Measurements from ENCODE around the gene SPATA7.

SPATA7 gene

DNA sequence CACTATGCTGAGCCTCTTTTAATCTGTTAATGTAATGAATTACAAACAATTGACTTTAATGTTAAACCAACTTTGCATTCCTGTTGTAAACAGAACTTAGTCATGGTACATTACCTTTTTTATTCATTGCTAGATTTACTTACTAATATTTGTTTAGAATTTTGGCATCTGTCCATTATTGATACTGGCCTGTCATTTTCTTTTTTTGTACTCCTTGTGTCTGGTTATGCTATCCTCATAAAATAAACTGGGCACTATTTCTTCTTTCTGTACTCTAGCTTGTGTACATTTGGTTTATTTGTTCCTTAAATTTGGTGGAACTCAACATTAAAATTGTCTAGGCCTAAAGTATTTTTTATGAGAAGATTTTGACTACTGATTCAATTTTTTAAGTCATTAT lies 32.1 kb downstream of the SPATA7 start:
- no peak for DNase-seq (ENCODE audit: low read depth)

DNA sequence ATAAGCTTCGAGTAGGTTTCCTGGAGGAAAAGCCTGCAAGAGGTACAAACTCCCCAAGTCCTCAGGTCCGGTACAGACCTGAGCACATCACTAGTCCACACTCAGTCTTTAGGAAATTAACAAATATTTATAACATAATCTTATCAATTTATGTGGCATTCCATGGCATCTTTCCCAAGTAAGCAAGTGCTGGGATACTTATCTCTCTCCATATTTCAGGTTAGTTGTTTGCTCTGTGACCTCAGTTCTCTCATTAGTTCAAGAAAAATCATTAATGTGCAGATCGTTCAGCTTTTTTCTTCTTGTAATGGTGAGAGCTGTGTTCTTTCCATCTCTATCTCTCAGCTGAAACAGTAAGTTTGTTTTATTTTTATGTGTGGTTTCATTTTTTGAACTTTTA lies 34.7 kb downstream of the SPATA7 start:
- DNase-seq (ENCODE audit: low read depth): no peak

DNA sequence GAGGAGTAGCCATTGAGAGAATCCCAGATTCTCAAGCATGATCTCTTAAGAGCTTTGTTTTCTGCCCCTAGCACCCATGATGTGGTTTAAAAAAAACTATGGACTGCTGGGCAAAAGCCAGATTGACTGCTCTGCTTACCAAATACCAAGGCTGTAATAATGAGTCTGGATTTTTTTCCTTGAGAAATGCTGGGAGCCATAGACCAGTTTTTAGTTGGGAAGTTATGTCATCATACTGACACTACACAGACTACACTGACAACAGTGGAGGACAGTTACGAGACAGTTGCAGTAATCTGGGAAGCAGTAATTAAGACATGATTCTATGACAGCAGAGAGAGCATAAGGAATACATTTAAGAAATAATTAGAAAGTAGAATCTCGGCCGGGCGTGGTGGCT lies 35.8 kb downstream of the SPATA7 start:
- no peak for DNase-seq (ENCODE audit: low read depth)

DNA sequence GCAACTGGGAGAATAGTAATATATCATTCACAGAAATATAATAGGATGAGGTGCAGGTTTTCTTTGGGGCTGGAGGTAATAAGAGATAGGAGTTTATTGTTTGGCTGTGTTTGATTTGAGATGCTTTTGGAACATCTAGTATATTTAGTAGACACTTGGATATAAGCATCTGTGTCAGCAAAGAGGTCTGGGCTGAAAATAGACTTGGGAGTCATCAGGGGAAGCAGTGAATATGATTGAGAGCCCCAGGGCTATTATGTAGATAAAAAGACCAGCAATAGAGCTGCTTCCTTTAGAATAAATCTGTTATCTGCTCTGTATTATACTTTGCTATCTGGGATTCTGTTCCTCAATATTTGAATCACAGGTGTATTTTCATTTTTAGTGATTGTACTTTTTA lies 36.6 kb downstream of the SPATA7 start:
- DNase-seq (ENCODE audit: low read depth): no peak

DNA sequence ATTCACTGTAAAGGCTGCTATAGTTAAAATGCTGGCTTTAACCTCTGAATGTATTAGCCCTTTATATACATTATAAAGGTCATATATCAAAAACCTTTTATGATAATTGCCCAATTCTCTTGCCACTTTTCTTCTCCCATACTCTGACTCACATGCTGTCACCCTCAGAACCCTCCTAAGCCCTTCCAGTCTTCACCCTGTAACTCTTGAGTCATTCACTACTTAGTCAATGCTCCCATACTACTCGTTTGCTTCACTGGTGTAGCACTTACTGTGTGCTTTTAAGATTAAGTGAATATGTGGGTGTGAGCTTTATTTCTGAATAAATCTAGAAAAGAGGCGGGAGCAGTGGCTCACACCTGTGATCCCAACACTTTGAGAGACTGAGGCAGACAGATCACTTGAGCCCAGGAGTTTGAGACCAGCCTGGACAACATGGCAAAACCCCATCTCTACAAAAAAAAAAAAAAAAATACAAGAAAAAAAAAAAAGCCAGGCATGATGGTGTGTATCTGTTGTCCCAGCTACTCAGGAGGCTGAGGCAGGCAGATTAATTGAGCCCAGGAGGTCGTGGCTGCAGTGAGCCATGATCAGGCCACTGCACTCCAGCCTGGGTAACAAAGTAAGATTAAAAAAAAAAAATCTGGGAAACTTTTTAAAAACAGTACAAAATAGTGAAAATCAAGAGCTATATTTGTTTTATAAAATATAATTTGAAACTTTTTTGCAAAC lies 37.6 kb downstream of the SPATA7 start:
- no peak for DNase-seq (ENCODE audit: low read depth)

DNA sequence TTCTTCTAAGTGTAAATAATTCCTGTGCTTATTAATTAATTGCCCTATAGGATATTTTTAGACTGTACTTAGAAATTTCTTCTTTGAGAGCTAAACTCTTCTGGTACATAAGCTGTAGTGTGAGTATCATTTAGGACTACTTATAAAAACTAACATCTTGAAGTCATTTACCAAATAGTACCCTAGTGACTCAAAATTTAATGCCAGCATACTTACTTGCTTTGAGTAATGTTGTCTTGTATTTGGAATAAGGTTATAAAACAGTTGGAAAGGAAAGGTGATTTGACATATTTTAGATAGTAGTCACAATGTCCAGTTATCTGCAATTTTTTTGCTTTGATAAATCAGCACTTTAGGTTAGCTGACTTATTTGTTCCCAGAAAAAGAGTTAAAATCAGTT lies 39.1 kb downstream of the SPATA7 start:
- no peak for DNase-seq (ENCODE audit: low read depth)

DNA sequence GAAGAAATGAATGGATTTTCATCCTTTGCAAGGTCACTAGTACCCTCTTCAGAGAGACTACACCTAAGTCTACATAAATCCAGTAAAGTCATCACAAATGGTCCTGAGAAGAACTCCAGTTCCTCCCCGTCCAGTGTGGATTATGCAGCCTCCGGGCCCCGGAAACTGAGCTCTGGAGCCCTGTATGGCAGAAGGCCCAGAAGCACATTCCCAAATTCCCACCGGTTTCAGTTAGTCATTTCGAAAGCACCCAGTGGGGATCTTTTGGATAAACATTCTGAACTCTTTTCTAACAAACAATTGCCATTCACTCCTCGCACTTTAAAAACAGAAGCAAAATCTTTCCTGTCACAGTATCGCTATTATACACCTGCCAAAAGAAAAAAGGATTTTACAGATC lies 40.8 kb downstream of the SPATA7 start:
- DNase-seq (ENCODE audit: low read depth): no peak

DNA sequence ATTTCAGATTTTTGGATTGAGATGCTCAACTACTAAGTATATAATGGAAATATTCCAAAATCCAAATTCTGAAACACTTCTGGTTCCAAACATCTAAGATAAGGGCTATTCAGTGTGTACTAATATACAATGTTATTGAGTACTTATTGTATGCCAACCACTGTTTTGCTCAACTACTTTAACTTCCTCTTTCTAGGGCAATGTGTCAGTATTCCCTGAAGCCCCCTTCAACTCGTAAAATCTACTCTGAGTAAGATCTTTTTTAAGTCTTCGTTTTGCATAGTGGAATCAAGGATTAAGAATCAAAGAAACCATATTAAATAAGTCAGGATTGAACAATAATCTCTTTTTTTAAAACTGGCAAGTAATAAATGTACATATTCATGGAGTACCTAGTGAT lies 45.5 kb downstream of the SPATA7 start:
- no peak for DNase-seq (ENCODE audit: low read depth)

DNA sequence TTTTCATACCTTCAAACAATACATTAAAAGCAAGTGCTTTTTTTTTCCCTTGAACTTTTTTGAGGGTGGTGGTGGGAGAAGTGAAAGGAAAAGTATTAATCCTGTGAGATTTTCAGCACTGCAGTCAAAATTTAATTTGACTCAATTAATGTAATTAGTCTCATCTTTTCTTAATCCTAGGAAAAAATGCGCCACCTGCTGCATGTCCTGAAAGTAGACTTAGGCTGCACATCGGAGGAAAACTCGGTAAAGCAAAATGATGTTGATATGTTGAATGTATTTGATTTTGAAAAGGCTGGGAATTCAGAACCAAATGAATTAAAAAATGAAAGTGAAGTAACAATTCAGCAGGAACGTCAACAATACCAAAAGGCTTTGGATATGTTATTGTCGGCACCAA lies 52.2 kb downstream of the SPATA7 start:
- DNase-seq (ENCODE audit: low read depth): no peak

DNA sequence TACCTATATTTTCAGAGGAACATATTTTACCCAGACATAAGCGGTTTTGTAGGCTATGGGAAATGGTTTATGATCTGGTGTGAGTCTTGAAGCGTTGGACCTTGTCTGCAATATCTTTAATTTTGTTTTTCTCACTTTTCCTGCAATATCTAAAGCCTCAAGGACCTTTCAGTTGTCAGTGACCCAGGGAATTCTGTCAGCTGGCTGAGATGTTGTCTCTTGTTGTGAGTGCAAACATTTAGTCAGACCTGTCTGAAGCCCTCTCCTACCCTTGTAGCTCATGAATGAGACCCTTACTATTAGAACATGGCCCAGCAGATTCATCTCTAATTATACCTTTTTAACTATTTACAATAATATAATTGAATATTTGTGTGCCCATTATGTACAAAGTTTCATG lies 53.6 kb downstream of the SPATA7 start:
- no peak for DNase-seq (ENCODE audit: low read depth)

DNA sequence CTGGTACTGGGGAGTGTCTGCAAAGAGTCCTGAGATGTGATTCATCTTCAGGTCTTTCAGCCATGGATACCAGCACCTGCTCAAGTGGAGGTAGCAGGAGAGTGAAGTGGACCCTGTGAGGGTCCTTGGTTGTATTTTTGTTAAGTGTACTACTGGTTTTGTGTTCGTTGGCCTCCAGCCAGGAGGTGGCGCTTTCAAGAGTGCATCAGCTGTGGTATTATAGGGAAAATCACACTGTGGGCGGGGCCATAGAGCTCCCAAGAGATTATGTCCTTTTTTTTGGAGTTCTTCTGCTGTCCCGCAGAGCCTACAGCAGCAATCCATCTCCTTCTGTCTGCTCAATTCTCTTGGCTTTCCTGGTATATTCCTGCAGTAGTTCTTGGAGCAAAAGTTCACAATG lies 66.8 kb downstream of the SPATA7 start:
- no peak for DNase-seq (ENCODE audit: low read depth)

DNA sequence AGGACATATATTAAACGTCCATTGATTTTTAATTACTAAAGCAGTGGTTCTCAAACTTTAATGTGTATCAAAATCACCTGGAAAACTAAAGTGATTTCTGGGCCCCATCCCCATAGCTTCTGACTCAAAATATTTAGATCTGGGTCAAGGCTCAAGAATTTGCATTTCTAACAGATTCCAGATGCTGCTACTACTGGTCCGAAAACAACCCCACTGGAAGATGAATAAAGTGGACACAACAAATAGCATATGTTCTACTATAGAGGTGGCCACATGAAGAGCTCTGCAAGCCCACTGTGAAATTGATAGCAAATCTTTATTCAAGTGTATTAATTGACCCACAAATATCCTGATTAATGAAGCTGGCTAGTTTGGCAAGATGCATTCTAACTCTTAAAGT lies 69.4 kb downstream of the SPATA7 start:
- no peak for DNase-seq (ENCODE audit: low read depth)

DNA sequence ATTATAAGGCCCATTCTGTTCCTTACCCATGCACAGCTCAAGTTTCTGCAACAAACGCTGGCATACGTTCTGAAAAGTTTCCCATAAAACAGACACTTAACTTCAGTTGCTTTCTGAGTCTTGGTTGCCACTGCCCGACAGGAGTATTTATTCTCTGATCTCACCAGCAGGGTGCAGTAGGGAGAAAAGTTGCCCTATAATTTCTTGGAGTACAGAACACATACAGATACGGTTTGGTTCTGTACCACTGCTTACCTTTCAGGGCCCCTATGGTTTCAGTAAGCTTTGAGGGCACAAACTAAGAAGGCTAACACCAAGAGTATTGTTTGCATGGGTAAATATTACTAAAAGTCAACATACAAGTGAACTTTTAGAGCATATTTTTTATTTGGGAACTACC lies 77.9 kb downstream of the SPATA7 start:
- DNase-seq (ENCODE audit: low read depth): no peak

DNA sequence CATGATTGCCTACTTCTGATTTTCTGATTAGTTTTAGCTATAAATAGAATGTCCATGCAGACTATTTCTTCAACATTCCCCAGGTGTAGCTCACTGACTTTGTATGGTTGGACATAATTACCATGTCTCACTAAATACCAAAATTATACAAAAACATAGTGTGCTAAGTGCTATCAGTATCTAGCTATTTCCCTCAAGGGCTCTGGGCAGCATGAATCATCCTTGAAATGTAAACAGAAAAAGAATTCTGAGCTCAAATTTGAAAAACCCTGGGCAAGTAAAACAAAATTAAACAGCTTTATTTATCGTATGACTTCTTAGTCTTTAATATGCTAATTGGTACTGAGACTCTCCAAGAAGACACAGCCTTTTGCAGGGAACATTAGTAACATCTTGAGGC lies 82.9 kb downstream of the SPATA7 start:
- no peak for DNase-seq (ENCODE audit: low read depth)

DNA sequence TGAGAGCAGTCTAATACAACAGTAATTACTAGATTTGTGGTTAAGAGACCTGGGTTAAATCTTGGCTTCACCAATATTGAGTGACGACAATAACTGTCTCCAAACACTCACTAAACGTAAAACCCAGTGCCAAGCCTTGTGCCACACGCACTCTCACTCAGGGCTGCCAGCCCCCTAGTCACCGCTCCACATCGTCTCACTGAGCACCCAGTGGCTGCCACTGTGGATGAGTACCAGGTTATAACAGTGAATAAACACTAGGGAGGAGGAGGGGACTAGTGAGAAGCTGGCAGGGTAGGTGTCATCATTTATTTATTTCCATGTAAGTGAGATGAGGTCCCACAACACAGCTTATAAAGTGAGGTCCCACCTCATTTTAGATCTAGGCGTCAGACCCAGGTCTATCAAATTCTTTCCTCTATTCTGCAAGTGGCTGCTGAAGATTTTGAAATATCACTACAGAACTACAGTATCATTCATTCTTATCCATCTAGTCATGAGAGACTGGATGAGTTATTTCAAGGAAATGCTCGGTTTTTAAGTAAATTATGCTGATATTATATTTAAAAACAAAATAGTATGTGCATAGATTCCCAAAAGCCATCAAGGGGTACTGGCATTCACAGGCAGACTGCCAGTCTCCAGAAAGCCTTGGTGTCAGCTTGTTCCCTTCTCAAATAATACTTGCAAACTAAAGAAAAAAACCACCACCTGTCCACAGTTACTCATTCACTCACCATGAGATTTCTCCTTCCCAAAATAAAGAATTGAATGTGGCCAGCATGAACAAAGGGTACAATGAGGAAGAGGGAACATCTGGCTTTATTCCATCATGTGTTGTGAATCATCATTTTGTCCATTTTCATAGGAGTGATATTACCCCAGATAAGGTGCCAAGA lies 85.3 kb downstream of the SPATA7 start:
- no peak for DNase-seq (ENCODE audit: low read depth)

DNA sequence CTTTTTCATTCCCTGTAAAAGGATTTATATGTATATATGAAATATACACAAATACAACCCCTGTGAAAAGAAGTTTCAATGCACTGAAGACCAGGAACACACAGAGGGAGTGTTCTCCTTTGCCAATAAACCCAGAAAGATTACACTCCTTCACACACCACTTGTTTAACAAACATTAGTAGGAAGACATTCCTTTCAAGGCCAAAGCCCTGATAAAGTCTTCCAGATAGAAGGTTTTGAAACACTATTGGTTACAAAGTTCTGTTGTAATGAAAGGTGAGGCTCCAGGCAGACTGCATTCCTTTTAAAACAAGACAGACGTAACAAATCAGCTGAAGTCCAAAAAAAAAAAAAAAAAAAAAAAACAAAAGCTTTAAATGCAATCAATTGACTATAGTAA lies 88.3 kb downstream of the SPATA7 start:
- no peak for DNase-seq (ENCODE audit: low read depth)

DNA sequence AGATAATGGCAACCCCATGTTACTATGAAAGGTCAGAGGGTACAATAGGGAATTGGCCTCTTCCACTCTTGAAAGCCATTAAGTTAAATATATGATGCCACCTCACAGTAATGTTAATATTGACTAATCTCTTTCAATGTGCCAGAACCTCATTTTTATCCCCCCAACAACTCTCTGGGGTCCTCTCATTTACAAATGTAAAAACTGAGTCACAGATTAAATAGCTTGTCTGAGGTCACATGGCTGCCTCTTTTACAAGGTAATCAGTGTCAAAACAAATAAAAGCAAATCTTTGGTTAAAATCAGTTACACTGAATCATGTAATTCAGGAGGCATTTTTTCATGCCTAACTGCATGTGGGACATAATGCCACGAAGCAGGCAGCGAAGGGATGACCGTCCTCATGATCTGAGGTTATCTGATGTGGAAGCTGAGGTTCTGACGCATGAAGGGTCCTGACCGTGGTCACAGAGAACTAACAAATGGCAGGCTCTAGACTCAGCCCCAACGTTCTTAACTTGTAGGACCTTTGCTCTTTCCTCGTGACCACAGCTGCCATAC lies 90.8 kb downstream of the SPATA7 start:
- no peak for DNase-seq (ENCODE audit: low read depth)

DNA sequence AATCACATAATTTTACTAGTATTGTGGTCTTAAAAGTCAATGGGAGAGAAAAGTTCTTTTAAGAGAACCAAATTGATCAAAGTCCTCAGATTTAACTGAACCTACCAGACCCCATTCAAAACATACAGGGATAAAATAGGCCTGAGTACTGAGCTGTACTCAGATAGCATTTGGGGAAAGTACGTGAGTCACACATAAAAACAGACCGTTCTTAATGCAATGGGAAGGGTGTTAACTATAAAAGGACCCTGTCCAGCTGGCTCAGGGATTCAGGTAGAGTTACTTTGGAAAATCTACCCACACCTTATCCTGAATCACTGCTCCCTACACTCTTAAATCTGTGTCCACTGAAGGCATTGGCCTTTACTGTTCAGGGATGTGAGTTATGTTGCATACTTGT lies 91.4 kb downstream of the SPATA7 start:
- DNase-seq (ENCODE audit: low read depth): no peak

DNA sequence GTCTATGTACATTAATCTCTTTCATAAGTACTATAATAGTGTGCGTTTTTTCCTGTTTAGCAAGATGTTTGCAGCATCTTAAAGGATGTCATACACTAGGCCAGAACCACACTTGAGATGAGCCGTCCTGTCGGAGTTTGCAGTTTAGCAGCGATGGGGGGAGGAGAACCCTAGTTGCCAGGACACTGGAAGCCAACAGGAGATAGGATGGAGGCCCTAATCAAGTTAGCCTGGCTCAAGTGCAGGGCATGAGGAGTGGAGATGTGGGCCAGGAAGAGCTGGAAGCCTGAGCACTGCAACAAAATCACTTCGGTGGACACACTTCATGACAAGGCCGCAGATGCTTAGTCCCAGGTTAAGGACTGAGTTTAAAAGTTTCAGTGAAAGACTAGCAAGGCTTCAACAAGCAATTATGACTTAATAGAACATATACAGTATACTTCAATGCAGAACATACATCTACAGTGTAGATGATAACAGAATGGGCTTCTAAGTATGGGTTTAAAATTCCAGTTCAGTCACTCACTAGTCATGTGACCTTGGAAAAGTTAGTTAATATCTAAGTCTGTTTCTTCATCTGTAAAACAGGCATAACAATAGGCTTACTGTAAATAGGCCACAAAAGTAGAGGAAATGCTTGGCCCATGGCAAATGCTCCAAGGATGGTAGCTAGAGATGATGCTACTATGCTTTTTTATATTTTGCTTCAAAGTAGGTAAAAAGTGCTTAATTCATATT lies 92.2 kb downstream of the SPATA7 start:
- no peak for DNase-seq (ENCODE audit: low read depth)

DNA sequence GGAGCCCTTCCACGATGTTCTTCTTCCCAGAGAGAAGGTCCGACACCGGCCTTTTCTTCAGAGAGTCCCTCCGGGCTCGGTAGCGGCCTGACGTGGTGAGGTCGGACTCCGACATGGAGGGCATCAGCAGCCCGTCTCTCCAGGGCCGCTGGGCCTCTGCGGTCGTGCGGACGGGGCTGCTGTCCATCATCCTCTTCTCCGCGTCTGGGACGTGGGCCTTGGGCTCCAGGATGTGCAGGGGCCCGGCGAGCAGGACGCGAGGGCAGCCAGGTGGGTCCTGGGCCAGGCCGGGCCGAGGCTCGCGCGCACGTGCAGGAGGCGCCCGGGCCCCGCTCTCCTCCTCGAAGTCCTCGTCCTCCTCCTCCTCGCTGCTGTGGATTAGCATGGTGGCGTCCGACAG lies 93.5 kb downstream of the SPATA7 start:
- no peak for DNase-seq (ENCODE audit: low read depth)

DNA sequence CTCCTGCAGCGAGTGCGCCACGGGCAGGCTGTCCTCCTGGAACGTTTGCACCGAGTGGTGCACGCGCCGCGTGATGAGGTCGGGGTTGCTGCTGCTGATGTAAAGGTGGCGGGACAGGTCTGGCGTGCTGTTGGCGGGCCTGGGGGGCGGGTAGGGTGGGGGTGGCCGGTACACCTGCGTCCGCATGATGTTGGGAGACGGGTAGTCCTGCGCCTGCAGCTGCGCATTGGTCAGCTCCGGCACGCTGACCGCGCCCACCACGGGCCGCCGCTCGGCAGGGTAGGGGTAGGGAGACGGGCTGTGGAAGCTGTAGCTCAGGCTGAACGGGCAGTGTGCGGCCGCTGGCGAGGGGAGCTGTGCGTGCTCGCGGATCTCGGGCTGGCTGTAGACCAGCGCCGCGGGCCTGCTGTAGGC lies 94.1 kb downstream of the SPATA7 start:
- no peak for DNase-seq (ENCODE audit: low read depth)

DNA sequence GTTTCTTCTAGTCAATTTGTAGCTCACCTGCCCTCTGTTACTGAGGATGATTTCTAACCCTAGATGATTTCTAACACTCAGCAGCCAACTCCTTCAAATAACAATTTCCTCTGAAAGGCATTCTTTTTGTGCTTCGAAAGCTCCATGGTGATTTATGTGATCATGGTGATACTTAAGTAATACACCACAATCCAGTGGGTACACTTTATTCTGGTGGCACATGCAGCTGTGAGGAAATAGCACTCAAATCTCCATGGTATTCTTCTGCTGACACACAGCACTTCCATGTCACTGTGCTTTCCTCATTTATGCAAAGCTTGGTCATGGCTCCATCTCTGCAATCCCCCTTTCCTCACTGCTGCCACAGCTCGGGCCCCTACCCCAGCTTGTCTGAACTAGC lies 95.6 kb downstream of the SPATA7 start:
- no peak for DNase-seq (ENCODE audit: low read depth)

DNA sequence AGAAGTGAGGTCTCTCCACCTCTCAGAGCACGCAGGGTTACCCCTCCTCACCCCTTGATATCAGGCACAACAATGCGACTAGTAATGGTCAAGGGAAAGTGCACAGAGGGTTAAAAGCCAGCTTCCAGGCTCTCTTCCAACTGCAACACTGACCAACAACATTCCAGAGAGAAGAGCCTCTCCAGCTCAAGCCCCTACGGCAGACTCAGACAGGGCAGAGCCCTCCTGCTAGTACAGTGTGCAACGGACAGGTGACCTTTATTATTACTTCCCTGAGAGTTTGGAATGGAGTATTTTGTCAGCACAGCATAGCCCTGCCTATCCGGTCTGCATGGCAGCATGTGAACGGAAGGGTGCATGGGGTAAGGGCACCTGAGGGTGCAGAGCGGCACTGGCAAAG lies 96.3 kb downstream of the SPATA7 start:
- DNase-seq (ENCODE audit: low read depth): no peak

All from stimulated activated CD8-positive, alpha-beta memory T cell treated with anti-CD3 and anti-CD28 coated beads, Interleukin-15, amount 100 ng/mL, for 24 hours (primary cell).